Colonic mucosa (tissue), 4 donors: ENCODE measurements around the gene AMBRA1. TPM values are rescaled to one million over a fixed set of nuclear protein-coding genes. Genes with fewer than 3 reads are reported as not detected.

Experiments used
- DNase-seq: peaks from one replicate; pipeline ENCODE4 v3.0.0-alpha.2; 2020
- H3K27ac ChIP-seq: fragments of 200-600 bp; one replicate; pipeline ENCODE4 v1.8.0; 2021
- H3K27me3 ChIP-seq: fragments of 200-600 bp; one replicate; pipeline ENCODE4 v1.8.0; 2021
- H3K36me3 ChIP-seq: fragments of 200-600 bp; one replicate; pipeline ENCODE4 v1.8.0; 2021
- H3K4me1 ChIP-seq: fragments of 200-600 bp; one replicate; pipeline ENCODE4 v1.8.0; 2021; ENCODE audit warnings: mild to moderate bottlenecking
- H3K4me3 ChIP-seq: fragments of 200-600 bp; one replicate; pipeline ENCODE4 v1.8.0; 2021
- H3K9ac ChIP-seq, 2 donors: one replicate each; pipeline ENCODE4 v1.7.0; 2013; ENCODE audit warnings: control low read depth in 2 of 2, low read depth in 2 of 2, low read length in 2 of 2
- H3K9me3 ChIP-seq: fragments of 200-600 bp; one replicate; pipeline ENCODE4 v1.8.0; 2021
- CTCF ChIP-seq: fragments of 200-600 bp; IDR thresholded peaks from one replicate; pipeline ENCODE4 v1.8.0; 2022; ENCODE audit warnings: antibody characterized with exemption, mild to moderate bottlenecking
- intact Hi-C: fragments of 100-400 bp; cut with DNase I; formaldehyde crosslinking; loops from one replicate; pipeline ENCODE4 v1.14.1; 2022
- total RNA-seq, 2 donors: library from RNA; stranded (reverse); fragmentation: NEBNext Ultra II Directional in 1 of 2; extraction: Animal tissue kit (Norgen Biotek cat#: 25700) in 1 of 2; gene quantifications; one replicate each; pipeline ENCODE4 v1.2.1, GENCODE V29; 2021
- donor health status: healthy.
- donor health status: DM: no; HTN: no; CAD: no.
- donor health status: DM: no; HTN: no; CAD: no.

Gene AMBRA1
- total RNA-seq, 2 donors from 2014 or later = 32.7 to 33.8 TPM

GRCh38 chr11:46361283-46362155 is 232.3 kb downstream of the AMBRA1 start:
- DNase-seq = no peak
- Histone ChIP-seq H3K9ac (peak overlapping the region; percentile 46 to 69), H3K9me3 (no peaks in the 10 kb centered on the region), H3K4me3 (peak overlapping the region; percentile 24), H3K36me3 (no peaks in the 10 kb centered on the region), H3K27me3 (no peaks in the 10 kb centered on the region), H3K4me1 (peaks cover 3% of the 10 kb centered on the region), H3K27ac (peak overlapping the region; percentile 44)
- TF ChIP-seq CTCF = no peak
- intact Hi-C loops = no loop called here

GRCh38 chr11:46360878-46361277 is 232.9 kb downstream of the AMBRA1 start:
- peak overlapping the region; percentile 24 to 32 for H3K9ac ChIP-seq
- H3K36me3 ChIP-seq = no peaks in the 10 kb centered on the region
- TF ChIP-seq CTCF = no peak
- intact Hi-C loops = no loop called here
- DNase-seq = no peak
- no peaks in the 10 kb centered on the region for H3K27me3 ChIP-seq
- peak overlapping the region; percentile 44 for H3K27ac ChIP-seq
- H3K4me1 ChIP-seq = peaks cover 3% of the 10 kb centered on the region
- H3K9me3 ChIP-seq = no peaks in the 10 kb centered on the region
- H3K4me3 ChIP-seq = peak overlapping the region; percentile 24

- H3K36me3 ChIP-seq = no peaks in the 10 kb centered on the region
- no peaks in the 10 kb centered on the region for H3K9me3 ChIP-seq
- H3K27ac ChIP-seq = no peak overlapping the region
- no peaks in the 10 kb centered on the region for H3K27me3 ChIP-seq
- H3K4me3 ChIP-seq = no peak overlapping the region
- TF ChIP-seq CTCF = no peak
- no peak for DNase-seq
- H3K4me1 ChIP-seq = peaks cover 3% of the 10 kb centered on the region
- no peak overlapping the region for H3K9ac ChIP-seq
- intact Hi-C loops = no loop called here
Measured at GRCh38 chr11:46359953-46360352, 233.9 kb downstream of the AMBRA1 start.

- Histone ChIP-seq H3K27me3 (no peaks in the 10 kb centered on the region), H3K36me3 (no peaks in the 10 kb centered on the region), H3K9me3 (no peaks in the 10 kb centered on the region), H3K4me3 (no peak overlapping the region), H3K4me1 (peaks cover 3% of the 10 kb centered on the region), H3K27ac (no peak overlapping the region), H3K9ac (no peak overlapping the region)
- no peak for DNase-seq
- no peak for TF ChIP-seq CTCF
- intact Hi-C loops = no loop called here
Measured at GRCh38 chr11:46357483-46357936, 236.3 kb downstream of the AMBRA1 start.

- H3K27me3 ChIP-seq = no peaks in the 10 kb centered on the region
- intact Hi-C loops = no loop called here
- DNase-seq = no peak
- no peaks in the 10 kb centered on the region for H3K9me3 ChIP-seq
- no peak overlapping the region for H3K4me3 ChIP-seq
- H3K36me3 ChIP-seq = no peaks in the 10 kb centered on the region
- H3K4me1 ChIP-seq = peaks cover 6% of the 10 kb centered on the region
- H3K9ac ChIP-seq = no peak overlapping the region
- no peak for TF ChIP-seq CTCF
- H3K27ac ChIP-seq = no peak overlapping the region
Measured at GRCh38 chr11:46356924-46357482, 236.8 kb downstream of the AMBRA1 start.
